Mammary epithelial cell (primary cell): Measurements from ENCODE around the gene THRSP.

Experiments used
- EZH2 ChIP-seq: IDR thresholded peaks from 2 replicates; pipeline ENCODE4 v1.6.1; 2012; ENCODE audit warnings: low read length, inconsistent platforms, borderline replicate concordance
- TF ChIP-seq, protein P1 (sequence below), 2 donors: IDR thresholded peaks in 1 of 2; conservative IDR thresholded peaks in 1 of 2; 2 replicates each; pipeline ENCODE4 v1.5.1; 2011 to 2012; ENCODE audit warnings: inconsistent platforms in 2 of 2, low read length in 2 of 2, mild to moderate bottlenecking in 2 of 2, control low read depth in 1 of 2, low read depth in 1 of 2; ENCODE audit not compliant: insufficient read depth in 1 of 2; ENCODE audit errors: extremely low read depth in 1 of 2

DNA sequence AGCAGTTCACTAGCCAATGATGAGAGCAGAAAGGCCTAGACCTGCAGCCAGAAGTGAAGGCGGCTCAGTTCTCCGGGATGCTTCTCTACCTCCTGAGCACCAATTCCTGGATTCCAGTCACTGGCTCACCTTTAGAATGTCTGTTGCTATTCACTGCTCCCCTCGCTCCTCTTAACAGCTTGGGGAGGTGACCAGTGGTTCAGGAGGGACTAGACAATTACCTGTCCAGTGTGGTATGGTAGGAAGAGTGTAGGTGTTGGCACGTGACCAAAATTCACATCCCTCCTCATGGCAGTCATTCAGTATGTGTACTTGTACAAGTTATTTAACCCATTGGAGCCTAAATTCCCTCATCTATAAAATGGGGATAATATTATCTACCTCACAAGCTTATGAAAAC lies 4.0 kb downstream of the THRSP start:
- TF ChIP-seq, protein P1, sequence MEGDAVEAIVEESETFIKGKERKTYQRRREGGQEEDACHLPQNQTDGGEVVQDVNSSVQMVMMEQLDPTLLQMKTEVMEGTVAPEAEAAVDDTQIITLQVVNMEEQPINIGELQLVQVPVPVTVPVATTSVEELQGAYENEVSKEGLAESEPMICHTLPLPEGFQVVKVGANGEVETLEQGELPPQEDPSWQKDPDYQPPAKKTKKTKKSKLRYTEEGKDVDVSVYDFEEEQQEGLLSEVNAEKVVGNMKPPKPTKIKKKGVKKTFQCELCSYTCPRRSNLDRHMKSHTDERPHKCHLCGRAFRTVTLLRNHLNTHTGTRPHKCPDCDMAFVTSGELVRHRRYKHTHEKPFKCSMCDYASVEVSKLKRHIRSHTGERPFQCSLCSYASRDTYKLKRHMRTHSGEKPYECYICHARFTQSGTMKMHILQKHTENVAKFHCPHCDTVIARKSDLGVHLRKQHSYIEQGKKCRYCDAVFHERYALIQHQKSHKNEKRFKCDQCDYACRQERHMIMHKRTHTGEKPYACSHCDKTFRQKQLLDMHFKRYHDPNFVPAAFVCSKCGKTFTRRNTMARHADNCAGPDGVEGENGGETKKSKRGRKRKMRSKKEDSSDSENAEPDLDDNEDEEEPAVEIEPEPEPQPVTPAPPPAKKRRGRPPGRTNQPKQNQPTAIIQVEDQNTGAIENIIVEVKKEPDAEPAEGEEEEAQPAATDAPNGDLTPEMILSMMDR (conservative IDR thresholded peaks at IDR 0.05 in 1 of 2, IDR thresholded peaks at IDR 0.05 in 1 of 2; ENCODE audit: extremely low read depth in 1 of 2, insufficient read depth in 1 of 2, low read depth in 1 of 2, low read length in 2 of 2) = no peak
- TF ChIP-seq EZH2 = no peak
